ENCODE results near the gene DLGAP1. TPM values are rescaled to one million over a fixed set of nuclear protein-coding genes. Genes with fewer than 3 reads are reported as not detected.

The DLGAP1 gene
- polyA plus RNA-seq, 1 of the 3 experiments (the other 2 are of a cell fraction): not detected

GRCh38 chr18:3852321-3852720, 602.8 kb downstream of the DLGAP1 start:
- no peak overlapping the region for H2AFZ ChIP-seq (ENCODE audit: low read depth)
- POLR2A ChIA-PET: no interaction called here
- no peak overlapping the region for H3K9ac ChIP-seq
- no peaks in the 10 kb centered on the region for H4K20me1 ChIP-seq (ENCODE audit: insufficient read depth)
- H3F3A ChIP-seq (replicated peaks; ENCODE audit: insufficient read depth): no peaks in the 10 kb centered on the region
- H3K27me3 ChIP-seq (ENCODE audit: insufficient read depth): no peaks in the 10 kb centered on the region; the same call in 1 of the 2 replicates
- DNase-seq: no peak
- H3K27ac ChIP-seq (ENCODE audit: low read depth in 2 of 2, low read length in 1 of 2): no peak overlapping the region
- no peaks in the 10 kb centered on the region for H3K79me2 ChIP-seq (ENCODE audit: insufficient read depth)
- H3K4me1 ChIP-seq (ENCODE audit: control insufficient read depth in 1 of 2, insufficient read depth in 2 of 2, low read depth in 1 of 2, low read length in 1 of 2): no peaks in the 10 kb centered on the region
- WGBS (ENCODE audit: low lambda C conversion rate): 16% methylated on average over 2 of the region's 2 CpGs
- TF ChIP-seq MAX (IDR thresholded peaks at IDR 0.05; ENCODE audit: low read depth): no peak
- no peak for TF ChIP-seq POLR2AphosphoS5 (IDR thresholded peaks at IDR 0.05; ENCODE audit: low read depth, low read length)
- TF ChIP-seq ZBTB33 (IDR thresholded peaks at IDR 0.05; ENCODE audit: borderline replicate concordance, low read depth): no peak
- TF ChIP-seq RAD21 (IDR thresholded peaks at IDR 0.05; ENCODE audit: low read length): no peak
- TF ChIP-seq MXI1 (IDR thresholded peaks at IDR 0.05; ENCODE audit: low read depth, low read length): no peak
- TF ChIP-seq YY1 (IDR thresholded peaks at IDR 0.05; ENCODE audit: low read depth): no peak
- TF ChIP-seq TEAD4 (IDR thresholded peaks at IDR 0.05; ENCODE audit: borderline replicate concordance, insufficient read depth): no peak
- TF ChIP-seq RFX5 (IDR thresholded peaks at IDR 0.05; ENCODE audit: low read length): no peak
- no peak for TF ChIP-seq TCF12 (IDR thresholded peaks at IDR 0.05)
- no peak for TF ChIP-seq GABPA (IDR thresholded peaks at IDR 0.05; ENCODE audit: low read depth)
- no peak for TF ChIP-seq ELF1 (IDR thresholded peaks at IDR 0.05)
- no peak for TF ChIP-seq FOXM1 (IDR thresholded peaks at IDR 0.05; ENCODE audit: low read depth)
- TF ChIP-seq REST (IDR thresholded peaks at IDR 0.05; ENCODE audit: low read depth, low read length): no peak
- no peak for TF ChIP-seq MEF2A (IDR thresholded peaks at IDR 0.05; ENCODE audit: borderline replicate concordance, low read depth)
- no peak for TF ChIP-seq IRF3 (IDR thresholded peaks at IDR 0.05; ENCODE audit: low read depth, low read length)
- no peak for TF ChIP-seq GATA2 (CRISPR knock-in tag; IDR thresholded peaks at IDR 0.05)
- TF ChIP-seq CTCF (IDR thresholded peaks at IDR 0.05): no peak
- no peak overlapping the region for H3K4me2 ChIP-seq
- H3K36me3 ChIP-seq (replicated peaks in 1 of 2; ENCODE audit: control insufficient read depth in 1 of 2, insufficient read depth in 2 of 2, low read length in 1 of 2): no peaks in the 10 kb centered on the region
- H3K4me3 ChIP-seq (ENCODE audit: low read depth in 2 of 2, low read length in 1 of 2): no peak overlapping the region
- H3K9me3 ChIP-seq: no peaks in the 10 kb centered on the region
- no peaks in the 10 kb centered on the region for H3K9me2 ChIP-seq
- CTCF ChIA-PET: interaction anchor here (0.8 kb wide), 1 partner anchor 149 kb away, joined by 3 read pairs; no protein-coding TSS in a partner anchor
